Stomach (tissue), 4 donors: ENCODE measurements around the gene RP9.

Experiments
- EP300 ChIP-seq: sonication (generic); formaldehyde crosslinking; IDR thresholded peaks from one replicate; pipeline ENCODE4 v1.6.1; 2017; ENCODE audit warnings: antibody characterized with exemption
- TF ChIP-seq, protein P1 (sequence below), 7 experiments: fragments of 450-650 bp in 4 of 7; fragments of 200-600 bp in 3 of 7; sonication (generic) in 3 of 7; IDR thresholded peaks; one replicate each; pipeline ENCODE4 v1.5.1; 2016 to 2019; ENCODE audit warnings: antibody characterized with exemption in 7 of 7, control low read depth in 2 of 7, mild to moderate bottlenecking in 1 of 7

DNA sequence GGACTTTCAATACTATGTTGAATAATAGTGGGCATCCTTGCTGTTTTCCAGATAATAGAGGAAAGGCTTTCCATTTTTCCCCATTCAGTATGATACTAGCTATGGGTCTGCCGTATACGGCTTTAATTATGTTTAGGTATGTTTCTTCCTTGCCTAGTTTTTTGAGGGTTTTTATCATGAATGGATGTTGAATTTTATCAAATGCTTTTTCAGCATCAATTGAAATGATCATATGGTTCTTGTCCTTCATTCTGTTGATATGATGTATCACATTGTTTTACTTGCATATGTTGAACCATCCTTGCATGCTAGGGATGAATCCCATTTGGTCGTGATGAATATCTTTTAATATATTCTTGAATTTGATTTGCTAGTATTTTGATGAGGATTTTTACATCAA lies 9.2 kb upstream of the RP9 start:
- TF ChIP-seq, protein P1, sequence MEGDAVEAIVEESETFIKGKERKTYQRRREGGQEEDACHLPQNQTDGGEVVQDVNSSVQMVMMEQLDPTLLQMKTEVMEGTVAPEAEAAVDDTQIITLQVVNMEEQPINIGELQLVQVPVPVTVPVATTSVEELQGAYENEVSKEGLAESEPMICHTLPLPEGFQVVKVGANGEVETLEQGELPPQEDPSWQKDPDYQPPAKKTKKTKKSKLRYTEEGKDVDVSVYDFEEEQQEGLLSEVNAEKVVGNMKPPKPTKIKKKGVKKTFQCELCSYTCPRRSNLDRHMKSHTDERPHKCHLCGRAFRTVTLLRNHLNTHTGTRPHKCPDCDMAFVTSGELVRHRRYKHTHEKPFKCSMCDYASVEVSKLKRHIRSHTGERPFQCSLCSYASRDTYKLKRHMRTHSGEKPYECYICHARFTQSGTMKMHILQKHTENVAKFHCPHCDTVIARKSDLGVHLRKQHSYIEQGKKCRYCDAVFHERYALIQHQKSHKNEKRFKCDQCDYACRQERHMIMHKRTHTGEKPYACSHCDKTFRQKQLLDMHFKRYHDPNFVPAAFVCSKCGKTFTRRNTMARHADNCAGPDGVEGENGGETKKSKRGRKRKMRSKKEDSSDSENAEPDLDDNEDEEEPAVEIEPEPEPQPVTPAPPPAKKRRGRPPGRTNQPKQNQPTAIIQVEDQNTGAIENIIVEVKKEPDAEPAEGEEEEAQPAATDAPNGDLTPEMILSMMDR (IDR thresholded peaks at IDR 0.05), result no peak
- TF ChIP-seq EP300, result no peak
